ENCODE results near the gene APAF1. TPM values are rescaled to one million over a fixed set of nuclear protein-coding genes. Genes with fewer than 3 reads are reported as not detected.

APAF1 gene
- total and polyA plus RNA-seq, 7 experiments from 2014 or later: 3.4 to 36.4 (median 26.7) TPM

GRCh38 chr12:98770230-98770629 is 125.1 kb downstream of the APAF1 start:
- H3K27me3 Mint-ChIP-seq: peaks cover 0 to 6% (median 5%) of the 10 kb centered on the region in 5 donors
- H3K4me1 Mint-ChIP-seq: peaks cover 0 to 5% (median 0%) of the 10 kb centered on the region in 7 donors
- H3K4me3 Mint-ChIP-seq: no peak overlapping the region
- H3K4me3 ChIP-seq (ENCODE audit: low read length): no peak overlapping the region
- H3K27me3 ChIP-seq (ENCODE audit: control insufficient read depth in 2 of 2, insufficient read depth in 2 of 2, low read length in 2 of 2): no peaks in the 10 kb centered on the region
- intact Hi-C loops (cut with micrococcal nuclease): no loop called here
- POLR2A ChIA-PET: no interaction called here
- H3K27ac Mint-ChIP-seq: no peak overlapping the region
- CTCF ChIA-PET: no interaction called here
- peaks cover 0 to 7% (median 0%) of the 10 kb centered on the region in 5 donors for H3K36me3 Mint-ChIP-seq
- no peak overlapping the region for H3K27ac ChIP-seq (ENCODE audit: low read depth, low read length)
- DNase-seq: no peak
- no peaks in the 10 kb centered on the region for H3K4me1 ChIP-seq (ENCODE audit: control insufficient read depth in 2 of 2, insufficient read depth in 2 of 2, low read length in 2 of 2)
- no peaks in the 10 kb centered on the region for H3K36me3 ChIP-seq (ENCODE audit: control insufficient read depth in 2 of 3, insufficient read depth in 3 of 3, low read length in 3 of 3)
- H3K9me3 ChIP-seq (ENCODE audit: control insufficient read depth in 2 of 3, low read length in 3 of 3): no peaks in the 10 kb centered on the region
- ATAC-seq: no peak
- H3K9me3 Mint-ChIP-seq: peaks cover 0 to 6% (median 0%) of the 10 kb centered on the region in 11 donors

DNA sequence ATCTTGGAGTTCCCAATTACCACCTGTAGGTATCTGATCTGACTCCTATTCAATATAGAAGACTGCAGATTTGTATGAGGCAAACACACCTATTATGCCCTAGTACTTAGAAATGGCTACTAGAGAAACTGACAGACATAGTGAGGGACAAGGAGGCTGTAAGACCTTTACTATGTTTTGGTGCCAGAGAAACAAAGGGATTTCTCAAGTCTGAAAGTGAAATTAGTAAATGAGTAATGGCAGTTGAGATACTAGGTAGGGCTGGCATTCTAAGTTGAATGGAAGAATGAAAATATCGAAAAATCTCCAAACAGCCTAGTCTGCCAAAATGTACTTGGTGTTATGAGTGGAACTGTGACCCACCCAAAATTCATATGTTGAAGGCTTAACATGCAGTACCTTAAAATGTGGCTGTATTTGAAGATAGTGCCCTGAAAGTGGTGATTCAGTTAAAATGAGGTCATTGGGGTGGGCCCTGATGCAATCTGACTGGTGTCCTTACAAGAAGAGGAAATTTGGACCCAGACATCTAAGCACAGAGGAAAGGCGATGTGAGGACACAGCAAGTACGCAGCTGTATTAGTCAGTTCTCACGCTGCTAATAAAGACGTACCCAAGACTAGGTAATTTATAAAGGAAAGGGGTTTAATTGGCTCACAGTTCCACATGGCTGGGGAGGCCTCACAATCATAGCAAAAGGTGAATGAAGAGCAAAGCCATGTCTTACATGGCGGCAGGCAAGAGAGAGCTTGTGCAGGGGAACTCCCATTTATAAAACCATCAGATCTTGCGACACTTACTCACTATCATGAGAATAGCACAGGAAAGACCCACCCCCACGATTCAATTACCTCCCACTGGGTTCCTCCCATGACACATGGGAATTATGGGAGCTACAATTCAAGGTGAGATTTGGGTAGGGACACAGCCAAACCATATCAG is 127.0 kb downstream of the APAF1 start:
- peaks cover 0 to 6% (median 0%) of the 10 kb centered on the region in 5 donors for H3K27me3 Mint-ChIP-seq
- H3K36me3 Mint-ChIP-seq: peaks cover 0 to 7% (median 0%) of the 10 kb centered on the region in 5 donors
- Histone ChIP-seq H3K27ac (ENCODE audit: low read depth, low read length) (no peak overlapping the region), H3K4me3 (ENCODE audit: low read length) (no peak overlapping the region), H3K4me1 (ENCODE audit: control insufficient read depth in 2 of 2, insufficient read depth in 2 of 2, low read length in 2 of 2) (no peaks in the 10 kb centered on the region), H3K36me3 (ENCODE audit: control insufficient read depth in 2 of 3, insufficient read depth in 3 of 3, low read length in 3 of 3) (no peaks in the 10 kb centered on the region), H3K27me3 (ENCODE audit: control insufficient read depth in 2 of 2, insufficient read depth in 2 of 2, low read length in 2 of 2) (no peaks in the 10 kb centered on the region), H3K9me3 (ENCODE audit: control insufficient read depth in 2 of 3, low read length in 3 of 3) (no peaks in the 10 kb centered on the region)
- DNase-seq (no peak), ATAC-seq (no peak)
- peaks cover 0 to 6% (median 0%) of the 10 kb centered on the region in 11 donors for H3K9me3 Mint-ChIP-seq
- H3K4me3 Mint-ChIP-seq: no peak overlapping the region
- intact Hi-C loops (cut with micrococcal nuclease): no loop called here
- no peak overlapping the region for H3K27ac Mint-ChIP-seq
- H3K4me1 Mint-ChIP-seq: peaks cover 0 to 5% (median 0%) of the 10 kb centered on the region in 7 donors
- ChIA-PET CTCF (no interaction called here), POLR2A (no interaction called here)

DNA sequence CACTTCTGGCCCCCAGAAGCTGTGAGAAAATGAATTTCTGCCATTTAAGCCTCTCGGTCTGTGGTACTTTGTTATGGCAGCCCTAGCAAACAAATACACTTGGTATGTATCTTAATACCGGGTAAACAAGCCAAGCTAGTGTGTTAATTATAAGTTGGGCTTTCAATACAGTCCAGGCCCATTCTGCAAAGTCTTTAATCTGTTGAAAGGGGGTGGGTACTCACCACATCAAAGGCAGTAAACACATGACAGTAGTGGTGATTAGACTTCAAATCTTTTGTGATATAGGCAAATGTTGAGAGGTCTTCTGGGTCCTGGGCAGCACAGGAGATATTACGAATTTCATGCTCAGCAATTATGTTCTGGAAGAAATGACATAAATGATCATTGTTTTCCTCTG is 127.7 kb downstream of the APAF1 start:
- POLR2A ChIA-PET: no interaction called here
- Histone ChIP-seq H3K27me3 (ENCODE audit: control insufficient read depth in 2 of 2, insufficient read depth in 2 of 2, low read length in 2 of 2) (no peaks in the 10 kb centered on the region), H3K36me3 (ENCODE audit: control insufficient read depth in 2 of 3, insufficient read depth in 3 of 3, low read length in 3 of 3) (no peaks in the 10 kb centered on the region), H3K27ac (ENCODE audit: low read depth, low read length) (no peak overlapping the region), H3K4me3 (ENCODE audit: low read length) (no peak overlapping the region), H3K4me1 (ENCODE audit: control insufficient read depth in 2 of 2, insufficient read depth in 2 of 2, low read length in 2 of 2) (no peaks in the 10 kb centered on the region), H3K9me3 (ENCODE audit: control insufficient read depth in 2 of 3, low read length in 3 of 3) (no peaks in the 10 kb centered on the region)
- ATAC-seq (no peak), DNase-seq (no peak)
- Mint-ChIP-seq H3K4me1 (peaks cover 0 to 5% (median 0%) of the 10 kb centered on the region in 7 donors), H3K27ac (no peak overlapping the region), H3K36me3 (peaks cover 0 to 7% (median 0%) of the 10 kb centered on the region in 5 donors), H3K9me3 (peaks cover 0 to 6% (median 0%) of the 10 kb centered on the region in 11 donors), H3K27me3 (peaks cover 0 to 4% (median 0%) of the 10 kb centered on the region in 5 donors), H3K4me3 (no peak overlapping the region)
- intact Hi-C loops (cut with micrococcal nuclease): no loop called here
- CTCF ChIA-PET: no interaction called here

DNA sequence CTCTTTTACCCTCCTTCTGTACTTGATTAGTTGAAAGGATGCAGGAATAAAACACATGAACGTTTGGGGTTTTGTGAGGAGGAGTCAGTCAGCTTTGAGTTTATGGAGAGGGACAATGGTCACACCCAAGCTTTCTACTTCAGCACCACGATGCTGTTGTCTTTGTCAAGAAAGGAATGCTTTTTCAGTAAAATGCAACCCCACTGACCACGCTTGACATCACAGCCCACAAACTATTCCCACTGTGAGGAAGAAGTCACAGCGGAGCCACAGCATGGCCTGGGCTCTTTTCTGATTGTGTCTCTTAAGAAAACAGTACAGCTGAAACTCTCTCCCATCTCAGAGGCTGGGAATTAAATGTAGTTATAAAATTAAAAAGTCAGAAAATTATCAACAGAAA is 135.2 kb downstream of the APAF1 start:
- H3K9me3 ChIP-seq (ENCODE audit: control insufficient read depth in 2 of 3, low read length in 3 of 3): no peaks in the 10 kb centered on the region
- H3K27ac ChIP-seq (ENCODE audit: low read depth, low read length): no peak overlapping the region
- CTCF ChIA-PET: no interaction called here
- H3K4me3 ChIP-seq (ENCODE audit: low read length): no peak overlapping the region
- H3K9me3 Mint-ChIP-seq: peaks cover 0 to 1% (median 0%) of the 10 kb centered on the region in 11 donors
- H3K4me3 Mint-ChIP-seq: no peak overlapping the region
- DNase-seq (no peak), ATAC-seq (no peak)
- no peaks in the 10 kb centered on the region for H3K36me3 ChIP-seq (ENCODE audit: control insufficient read depth in 2 of 3, insufficient read depth in 3 of 3, low read length in 3 of 3)
- intact Hi-C loops (cut with micrococcal nuclease): no loop called here
- no peaks in the 10 kb centered on the region for H3K27me3 ChIP-seq (ENCODE audit: control insufficient read depth in 2 of 2, insufficient read depth in 2 of 2, low read length in 2 of 2)
- peaks cover 8 to 28% (median 24%) of the 10 kb centered on the region in 5 donors for H3K27me3 Mint-ChIP-seq
- H3K36me3 Mint-ChIP-seq: no peaks in the 10 kb centered on the region
- no peaks in the 10 kb centered on the region for H3K4me1 Mint-ChIP-seq
- H3K27ac Mint-ChIP-seq: no peak overlapping the region
- POLR2A ChIA-PET: no interaction called here
- no peaks in the 10 kb centered on the region for H3K4me1 ChIP-seq (ENCODE audit: control insufficient read depth in 2 of 2, insufficient read depth in 2 of 2, low read length in 2 of 2)

GRCh38 chr12:98783420-98783819 is 138.3 kb downstream of the APAF1 start:
- no peaks in the 10 kb centered on the region for H3K9me3 ChIP-seq (ENCODE audit: control insufficient read depth in 2 of 3, low read length in 3 of 3)
- ChIA-PET CTCF (no interaction called here), POLR2A (no interaction called here)
- H3K4me1 ChIP-seq (ENCODE audit: control insufficient read depth in 2 of 2, insufficient read depth in 2 of 2, low read length in 2 of 2): no peaks in the 10 kb centered on the region
- Mint-ChIP-seq H3K4me1 (no peaks in the 10 kb centered on the region), H3K9me3 (peaks cover 0 to 1% (median 0%) of the 10 kb centered on the region in 11 donors), H3K4me3 (no peak overlapping the region), H3K36me3 (no peaks in the 10 kb centered on the region), H3K27ac (no peak overlapping the region), H3K27me3 (peaks cover 12 to 39% (median 28%) of the 10 kb centered on the region in 5 donors)
- peaks cover 0 to 3% of the 10 kb centered on the region in 2 donors for H3K27me3 ChIP-seq (ENCODE audit: control insufficient read depth in 2 of 2, insufficient read depth in 2 of 2, low read length in 2 of 2)
- intact Hi-C loops (cut with micrococcal nuclease): no loop called here
- H3K4me3 ChIP-seq (ENCODE audit: low read length): no peak overlapping the region
- ATAC-seq: no peak
- H3K27ac ChIP-seq (ENCODE audit: low read depth, low read length): no peak overlapping the region
- H3K36me3 ChIP-seq (ENCODE audit: control insufficient read depth in 2 of 3, insufficient read depth in 3 of 3, low read length in 3 of 3): no peaks in the 10 kb centered on the region
- no peak for DNase-seq

Other genes with a start within 250 kb of the APAF1 start
- 100 to 1,000 TPM in 3 of 5 experiments, 10 to 100 TPM in 2; 88.1 to 267 (median 161) TPM for gene TMPO, start 129.7 kb upstream of the APAF1 start, total RNA-seq
- 10 to 100 TPM; 62.8 to 70.4 TPM for gene TMPO, start 129.7 kb upstream of the APAF1 start, polyA plus RNA-seq
- 100 to 1,000 TPM; 234 to 448 (median 353) TPM for gene SLC25A3, start 51.6 kb upstream of the APAF1 start, total RNA-seq
- 100 to 1,000 TPM; 267 to 314 TPM for gene SLC25A3, start 51.6 kb upstream of the APAF1 start, polyA plus RNA-seq
- gene IKBIP, start 502 bp upstream of the APAF1 start, total RNA-seq: 10 to 100 TPM in 1 of 5 experiments, 1 to 10 TPM in 4; 2.3 to 24.6 (median 6.1) TPM
- 1 to 10 TPM; 4.6 to 5.3 TPM for gene IKBIP, start 502 bp upstream of the APAF1 start, polyA plus RNA-seq

Measured in naive thymus-derived CD4-positive, alpha-beta T cell (primary cell).